ENCODE measurements around the gene TRPM5. TPM values are rescaled to one million over a fixed set of nuclear protein-coding genes. Genes with fewer than 3 reads are reported as not detected.

TRPM5 gene
- polyA plus RNA-seq, 1 donor = 2.9 TPM

DNA sequence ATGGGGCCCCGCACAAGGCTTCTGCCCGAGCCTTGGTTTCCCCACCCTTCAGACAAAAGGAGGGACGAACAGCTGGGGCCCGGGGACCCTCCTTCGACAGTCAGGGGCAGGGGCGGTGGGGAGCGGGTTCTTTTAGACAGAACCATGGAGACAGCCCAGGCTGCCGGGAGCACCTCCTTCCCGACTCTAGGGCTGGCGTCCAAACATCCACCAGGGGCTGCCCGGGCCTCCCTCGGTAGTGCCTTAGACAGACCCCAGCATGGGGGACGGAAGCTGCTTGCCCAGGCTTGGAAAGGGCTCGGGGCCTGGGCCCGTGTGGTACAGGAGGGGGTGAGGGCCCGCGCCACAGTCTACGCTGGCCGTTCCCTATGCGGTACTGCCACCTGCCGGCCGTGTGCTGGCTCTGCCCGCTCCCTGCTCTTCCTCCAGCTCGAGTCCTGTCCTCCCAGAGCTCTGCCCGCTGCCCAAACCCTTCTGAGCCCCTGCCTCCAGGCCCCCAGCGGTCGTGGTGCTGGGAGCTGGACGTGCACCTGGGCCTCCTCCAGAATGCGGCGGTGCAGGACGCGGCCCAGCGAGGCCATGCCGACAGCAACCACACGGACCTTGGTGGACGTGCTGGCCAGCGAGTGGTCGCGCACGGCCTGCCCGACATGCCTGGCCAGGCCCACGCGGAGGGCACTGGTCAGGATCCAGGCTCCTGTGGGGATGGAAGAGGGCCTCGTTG lies 23.6 kb downstream of the TRPM5 start:
- DNase-seq = peak; percentile 78

DNA sequence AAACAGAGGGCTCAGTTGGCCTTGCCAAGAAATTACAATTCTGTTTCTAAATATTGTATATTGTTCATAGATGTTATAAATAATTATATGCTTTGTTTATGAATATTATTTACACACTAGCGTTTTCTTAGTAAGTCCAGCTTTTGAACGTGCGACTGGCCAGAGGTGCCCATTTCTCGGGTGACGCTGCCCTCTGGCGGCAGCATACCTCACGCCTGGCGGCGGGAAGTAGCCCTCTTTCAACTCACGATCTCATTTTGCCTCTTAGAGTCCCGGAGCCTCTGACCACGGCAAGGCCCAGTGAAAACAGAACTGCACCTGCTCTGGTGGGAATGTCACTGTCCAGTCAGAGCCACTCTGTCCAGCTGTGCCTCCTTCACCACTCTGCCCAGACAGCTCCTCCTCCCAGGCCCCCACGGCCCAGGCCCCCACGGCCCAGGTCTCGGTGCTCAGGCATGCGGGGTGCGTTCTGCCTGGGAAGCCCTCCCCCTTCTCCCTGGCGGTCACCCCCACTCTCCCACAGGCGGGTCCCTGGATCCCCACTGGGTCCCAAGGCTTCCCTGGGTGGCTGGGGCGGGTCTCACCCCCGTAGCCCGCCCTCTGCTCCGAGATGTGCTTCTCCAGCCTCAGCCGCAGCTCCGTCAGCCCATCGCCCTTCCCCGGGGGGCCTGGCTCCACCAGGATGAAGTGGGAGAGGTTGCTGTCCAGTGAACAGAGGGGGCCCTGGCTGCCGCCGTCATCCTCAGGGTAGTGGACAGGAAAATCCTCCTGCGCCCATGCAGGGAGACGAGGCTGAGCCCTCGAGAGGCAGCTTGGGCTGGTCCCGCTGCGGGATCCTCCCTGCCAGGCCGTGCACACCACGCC lies 24.4 kb downstream of the TRPM5 start:
- peak; percentile 79 for DNase-seq

DNA sequence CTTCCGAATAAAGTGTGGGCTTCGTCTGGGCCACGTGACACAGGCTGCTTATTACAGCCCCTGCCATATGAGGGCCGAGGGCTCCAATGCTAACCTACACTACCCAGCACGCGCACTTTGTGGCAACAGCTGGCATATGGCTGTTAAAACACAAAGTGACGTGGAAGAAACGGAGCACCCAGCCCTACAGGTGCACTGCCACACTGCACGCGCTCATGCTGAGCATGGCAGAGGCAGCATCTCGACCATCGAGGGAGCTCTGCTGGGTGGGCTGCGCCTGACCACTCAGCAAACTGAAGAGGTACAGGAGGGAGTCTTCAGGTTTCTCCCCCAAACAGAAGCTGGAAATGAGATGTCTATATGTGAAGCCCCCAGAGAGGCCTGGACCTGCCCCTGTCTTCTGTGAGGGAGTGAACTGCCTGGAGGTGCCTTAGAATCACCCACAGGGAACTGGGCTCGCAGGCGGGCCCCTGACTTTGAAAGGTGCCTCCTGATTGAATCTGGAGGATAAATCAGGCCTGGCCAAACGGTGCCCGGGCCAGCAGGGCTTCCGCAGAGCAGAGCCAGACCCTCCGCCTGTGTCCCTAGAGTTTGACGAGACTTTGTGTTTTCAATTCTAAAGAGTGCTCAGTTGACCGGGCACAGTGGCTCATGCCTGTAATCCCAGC lies 25.5 kb downstream of the TRPM5 start:
- DNase-seq = no peak

DNA sequence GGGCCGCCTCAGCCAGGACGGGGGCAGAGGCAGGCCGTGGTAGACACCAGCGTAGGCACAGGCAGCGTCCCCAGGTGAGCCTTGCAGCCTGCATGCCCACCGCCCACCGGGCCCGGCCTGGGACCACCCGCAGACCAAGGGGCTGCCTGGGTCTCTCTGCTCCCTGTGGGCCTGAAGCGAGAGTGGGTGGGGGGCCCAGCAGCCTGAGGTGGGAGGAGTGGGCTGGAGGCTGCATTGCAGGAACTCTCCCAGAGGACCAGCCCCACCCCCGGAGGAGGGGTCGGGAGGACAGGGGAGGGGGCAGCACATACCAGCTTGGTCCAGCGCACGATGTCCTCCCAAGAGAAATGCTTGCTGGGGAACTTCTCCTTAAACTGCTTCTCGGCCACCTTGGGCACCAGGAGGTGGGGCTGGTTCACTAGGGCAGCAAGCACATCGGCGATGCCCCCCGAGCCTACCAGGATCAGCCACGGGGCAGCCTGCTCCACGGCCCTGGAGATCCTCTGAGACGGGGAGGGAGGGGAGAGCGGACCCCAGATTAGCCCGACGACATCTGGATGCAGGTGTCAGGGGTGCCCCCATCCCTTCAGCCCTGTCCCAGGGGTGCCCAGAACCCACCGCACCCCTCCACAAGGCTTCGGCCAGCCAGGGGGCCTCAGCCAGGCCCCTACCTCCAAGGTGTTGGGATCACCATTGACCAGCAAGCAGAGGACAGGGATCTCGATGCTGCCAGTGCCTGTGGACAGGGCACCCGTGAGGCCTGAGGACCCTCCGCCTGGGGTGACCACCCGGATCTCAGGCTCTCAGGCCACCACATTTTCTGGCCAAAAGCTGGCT lies 26.2 kb downstream of the TRPM5 start:
- DNase-seq = no peak

DNA sequence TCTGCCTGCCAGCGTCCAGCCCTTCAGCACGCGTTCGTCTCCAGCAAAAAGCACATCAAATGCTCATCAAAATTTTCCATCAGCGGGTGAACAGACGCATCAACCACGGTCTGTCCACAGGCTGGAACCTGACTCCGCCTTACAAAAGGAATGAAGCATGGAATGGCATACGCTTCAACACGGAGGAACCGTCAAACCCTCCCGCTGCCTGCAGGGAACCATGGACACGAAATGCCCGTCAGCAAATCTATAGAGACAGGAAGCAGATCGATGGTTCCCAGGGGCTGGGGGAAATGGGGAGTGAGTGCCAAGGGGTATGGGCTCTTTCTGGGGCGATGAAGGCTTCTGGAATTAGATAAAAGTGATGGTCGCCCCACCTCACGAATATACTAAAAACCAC lies 27.5 kb downstream of the TRPM5 start:
- DNase-seq = no peak

DNA sequence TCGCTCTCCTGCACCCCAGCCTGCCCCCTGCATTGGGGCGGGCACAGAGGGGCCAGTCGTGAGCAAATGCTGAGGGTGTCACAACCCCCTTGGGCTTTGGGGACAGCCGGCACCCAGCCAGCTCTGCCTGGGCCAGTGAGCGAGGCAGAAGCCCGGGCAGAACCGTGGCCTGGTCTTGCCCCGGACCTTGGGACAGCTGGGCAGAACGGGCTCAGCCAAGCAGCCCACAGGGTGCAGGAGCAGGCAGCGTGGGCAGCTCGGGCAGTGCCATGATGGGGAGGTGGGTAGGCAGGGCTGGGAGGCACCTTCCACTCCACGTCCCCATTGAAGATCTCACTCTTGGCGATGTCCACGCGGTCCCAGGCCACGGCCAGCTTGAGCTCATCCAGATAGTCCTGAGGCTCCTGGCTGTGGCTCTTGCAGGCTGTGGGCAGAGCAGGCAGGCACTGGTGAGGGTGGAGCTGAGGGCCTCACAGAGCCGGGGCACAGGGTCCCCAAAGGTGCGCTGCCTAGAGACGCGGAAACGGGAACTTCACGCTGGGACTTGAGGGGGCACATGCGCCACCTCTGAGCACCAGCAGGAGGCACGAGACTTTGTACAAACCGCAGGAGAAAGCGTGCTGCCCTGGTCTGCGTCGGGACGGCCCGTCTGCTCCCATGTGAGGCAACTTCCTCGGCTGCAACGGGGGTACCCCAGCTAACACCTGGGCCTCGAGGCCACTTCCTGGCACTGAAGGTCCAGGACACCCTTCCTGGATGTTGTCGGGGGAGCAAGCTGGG lies 28.5 kb downstream of the TRPM5 start:
- DNase-seq = no peak

DNA sequence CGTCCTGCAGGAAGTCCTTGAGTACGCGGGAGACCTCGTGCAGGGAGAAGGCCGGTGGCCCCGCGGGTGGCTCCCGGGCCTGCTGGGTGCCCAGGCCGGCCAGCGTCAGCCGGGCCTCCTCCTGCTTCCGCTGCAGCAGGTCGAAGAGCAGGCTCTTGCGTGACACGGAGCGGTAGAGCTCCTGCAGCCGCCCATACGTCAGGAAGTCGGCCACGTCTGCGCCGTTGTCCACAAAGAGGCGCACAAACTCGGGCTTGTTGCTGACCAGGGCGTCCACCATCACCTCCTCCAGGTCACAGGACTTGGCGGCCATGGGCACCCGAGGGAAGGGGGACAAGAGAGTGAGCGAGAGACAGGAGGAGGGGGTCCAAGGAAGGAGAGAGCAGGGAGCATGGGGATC lies 29.1 kb downstream of the TRPM5 start:
- DNase-seq = no peak

DNA sequence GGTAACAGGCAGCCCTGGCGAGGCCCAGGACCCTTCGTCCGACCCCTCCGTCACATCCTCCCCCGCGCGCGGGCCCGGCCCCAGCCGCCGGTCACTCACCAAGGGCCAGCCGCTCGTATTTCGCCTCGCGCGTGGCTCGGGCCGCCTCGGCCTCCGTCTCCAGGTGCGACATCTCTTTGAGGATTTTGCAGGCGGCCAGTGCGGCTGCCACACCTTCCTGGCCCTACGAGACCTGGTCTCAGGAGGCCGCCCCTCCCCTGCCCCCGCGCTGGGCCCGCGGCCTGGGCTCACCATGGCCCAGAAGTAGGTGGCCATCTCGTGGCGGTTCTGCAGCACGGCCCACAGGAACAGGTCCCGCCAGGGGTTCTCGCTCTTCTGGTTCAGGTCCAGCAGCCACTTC lies 29.7 kb downstream of the TRPM5 start:
- no peak for DNase-seq

DNA sequence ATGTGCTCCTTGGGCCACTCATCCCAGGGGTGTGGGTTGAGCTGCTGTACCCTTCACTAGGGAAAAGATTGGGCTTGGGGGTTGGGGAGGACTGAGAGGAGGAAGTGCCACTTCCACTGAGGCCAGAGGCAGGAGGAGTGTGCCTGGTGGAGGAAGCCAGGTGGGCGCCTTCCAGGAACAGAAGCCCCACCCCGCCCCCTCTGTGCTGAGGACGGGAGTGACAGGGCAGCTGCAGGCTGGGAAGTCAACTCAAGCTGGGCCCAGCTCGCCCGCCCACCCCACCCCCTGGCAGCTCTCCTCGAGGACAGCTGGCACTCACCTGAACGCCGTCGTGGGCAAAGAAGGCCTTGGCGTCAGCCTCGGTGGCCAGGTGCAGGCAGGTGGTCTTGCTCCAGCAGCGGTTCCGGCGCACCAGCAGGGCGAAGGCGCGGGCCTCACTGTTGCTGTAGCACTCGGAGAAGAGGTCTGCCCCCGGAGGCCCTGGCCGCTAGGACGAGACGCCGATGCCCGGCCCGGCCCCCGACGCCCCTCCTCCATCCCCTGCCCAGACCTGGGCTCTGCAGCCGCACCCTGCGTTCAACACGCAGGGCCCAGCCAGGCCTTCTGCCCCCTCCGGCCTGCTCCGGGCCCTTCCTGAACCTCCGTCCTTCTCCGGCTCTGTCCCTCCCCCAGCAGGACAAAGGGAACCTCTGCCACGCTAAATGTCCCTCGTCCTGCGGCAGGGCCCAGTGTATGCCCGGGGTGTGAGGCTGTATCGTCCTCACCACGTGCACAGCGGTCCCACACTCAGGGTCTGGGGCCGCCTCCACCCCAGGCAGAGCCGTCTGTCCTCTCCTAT lies 30.4 kb downstream of the TRPM5 start:
- no peak for DNase-seq

DNA sequence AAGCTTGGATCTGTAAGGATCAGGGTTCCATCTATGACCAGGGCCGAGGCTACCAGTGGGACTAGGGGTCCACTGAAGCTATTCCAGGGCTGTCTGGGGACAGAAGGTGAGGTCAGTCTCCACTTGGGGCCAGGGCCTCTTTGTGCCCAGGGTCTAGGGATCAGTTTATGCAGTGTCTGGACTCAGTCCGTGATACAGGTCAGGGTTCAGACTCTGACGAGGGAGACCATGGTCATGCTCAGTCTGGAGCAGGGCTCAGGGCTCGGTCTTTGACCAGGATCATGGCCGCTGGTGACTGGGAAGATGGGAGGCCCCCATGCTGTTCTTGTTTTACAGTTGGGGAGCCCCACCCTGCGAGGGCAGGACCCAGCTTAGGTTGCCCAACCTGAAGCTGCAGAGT lies 32.0 kb downstream of the TRPM5 start:
- DNase-seq = no peak

DNA sequence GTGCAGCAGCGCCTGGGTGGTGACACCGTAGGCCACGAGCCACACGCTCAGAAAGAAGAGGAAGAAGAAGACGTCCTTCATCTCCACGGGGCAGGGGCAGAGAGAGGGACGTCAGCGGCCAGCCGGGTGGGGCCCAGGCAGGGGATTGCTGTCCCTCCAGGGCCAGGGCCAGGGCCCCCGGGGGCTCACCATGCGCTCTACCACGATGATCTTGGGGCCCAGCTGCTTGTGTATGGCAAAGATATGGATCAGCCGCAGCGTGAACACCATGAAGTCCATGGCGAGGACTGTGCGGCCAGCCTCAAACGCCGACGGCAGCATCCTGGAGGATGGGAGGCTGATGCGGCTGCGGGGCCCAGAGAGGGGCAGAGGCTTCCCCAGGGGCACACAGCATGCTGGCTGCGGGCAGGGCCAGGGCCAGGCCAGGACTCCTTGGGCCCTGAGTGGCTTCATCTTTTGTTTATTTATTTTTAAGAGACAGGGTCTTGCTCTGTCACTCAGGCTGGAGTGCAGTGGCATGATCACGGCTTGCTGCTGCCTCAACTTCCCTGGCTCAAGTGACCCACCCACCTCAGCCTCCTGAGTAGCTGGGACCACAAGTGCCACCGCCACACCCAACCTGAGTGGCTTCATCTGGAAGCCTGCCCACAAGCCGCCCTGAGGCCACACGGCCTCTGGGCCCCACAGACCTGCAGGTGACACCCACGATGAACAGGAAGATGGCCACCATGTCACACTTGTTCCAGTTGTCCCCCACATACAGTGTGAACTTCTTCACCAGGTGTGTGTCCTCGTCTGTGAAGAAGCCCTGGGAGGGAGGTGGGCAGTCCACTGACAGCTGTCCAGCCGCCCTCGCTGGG lies 32.6 kb downstream of the TRPM5 start:
- DNase-seq = no peak

DNA sequence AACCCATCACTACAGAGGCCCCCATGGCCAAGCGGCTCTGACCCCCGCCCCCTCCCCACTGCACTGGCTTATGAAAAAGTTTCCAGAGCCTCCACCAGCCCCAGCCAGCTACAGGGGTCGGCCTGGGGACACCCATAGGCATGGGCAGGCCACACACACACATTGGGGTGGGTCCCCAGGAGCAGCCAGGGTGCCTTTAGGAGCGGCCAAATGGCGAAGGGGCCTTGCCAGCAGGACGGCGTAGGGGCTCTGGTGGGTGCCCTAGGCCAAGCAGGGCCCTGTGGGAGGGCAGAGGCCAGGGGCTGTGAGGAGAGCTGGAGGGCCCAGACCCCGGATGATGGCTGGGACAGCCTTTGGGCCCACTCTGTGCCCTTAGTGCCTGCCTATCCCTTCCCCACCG lies 33.7 kb downstream of the TRPM5 start:
- no peak for DNase-seq

DNA sequence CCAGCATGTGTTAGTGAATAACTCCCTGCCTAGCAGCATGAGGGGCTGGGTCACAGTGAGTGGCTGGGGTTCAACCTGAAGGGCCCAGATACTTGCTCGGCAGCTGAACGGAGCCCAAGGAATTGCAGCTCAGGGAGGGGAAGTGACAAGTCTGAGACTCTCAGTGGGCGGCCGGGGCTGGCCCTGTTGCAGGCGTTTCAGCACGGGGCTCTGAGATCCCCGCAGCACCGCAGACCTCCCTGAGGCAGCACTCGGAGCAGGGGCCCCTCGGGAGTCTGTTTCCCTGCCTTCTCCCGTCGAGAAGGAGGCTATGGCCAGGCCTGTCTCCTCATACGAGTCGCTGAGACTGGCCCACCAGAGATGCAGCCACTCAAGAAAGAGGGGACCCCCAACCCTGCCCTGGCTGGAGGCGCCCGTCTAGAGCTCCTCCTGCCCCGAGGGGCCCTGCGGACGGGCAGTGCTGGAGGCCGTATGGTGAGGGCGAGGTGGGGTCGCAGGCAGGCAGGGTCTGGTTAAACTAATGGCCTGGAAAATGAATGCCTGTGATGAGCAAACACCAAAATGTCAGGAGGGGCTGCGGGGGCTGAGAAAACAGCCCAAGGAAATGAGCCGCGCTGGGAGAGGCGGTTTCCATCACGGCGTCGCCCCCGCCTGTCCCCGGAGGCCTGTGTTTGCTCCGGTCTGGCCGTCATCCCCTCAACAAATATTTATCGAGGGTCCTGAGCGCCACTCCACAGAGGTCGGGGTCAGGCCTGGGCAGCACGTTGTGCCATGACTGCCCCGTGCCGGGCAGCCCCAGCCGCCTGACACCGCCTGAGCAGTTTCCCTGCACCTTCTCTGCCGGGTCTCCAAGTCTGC lies 34.5 kb downstream of the TRPM5 start:
- peak; percentile 73 for DNase-seq

DNA sequence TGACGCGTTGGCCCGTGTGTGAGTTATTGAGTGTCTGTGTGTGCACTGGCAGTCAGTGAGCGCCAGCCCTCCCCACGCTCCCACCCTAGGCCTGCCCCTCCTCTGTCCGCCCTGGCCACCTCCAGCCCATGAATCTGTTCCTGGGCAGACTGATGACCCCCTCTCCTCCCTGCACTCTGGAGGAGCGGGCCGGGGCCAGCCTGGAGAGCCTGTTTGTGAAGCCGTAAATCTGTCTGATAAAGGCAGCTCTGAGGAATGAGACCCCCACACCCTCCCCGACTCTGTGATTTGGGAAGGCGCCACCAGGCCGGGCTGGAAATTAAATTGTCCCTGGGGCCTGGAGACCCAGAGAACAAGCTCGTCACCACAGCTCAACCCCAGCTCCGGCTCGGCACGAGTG lies 35.2 kb downstream of the TRPM5 start:
- peak; percentile 89 for DNase-seq

DNA sequence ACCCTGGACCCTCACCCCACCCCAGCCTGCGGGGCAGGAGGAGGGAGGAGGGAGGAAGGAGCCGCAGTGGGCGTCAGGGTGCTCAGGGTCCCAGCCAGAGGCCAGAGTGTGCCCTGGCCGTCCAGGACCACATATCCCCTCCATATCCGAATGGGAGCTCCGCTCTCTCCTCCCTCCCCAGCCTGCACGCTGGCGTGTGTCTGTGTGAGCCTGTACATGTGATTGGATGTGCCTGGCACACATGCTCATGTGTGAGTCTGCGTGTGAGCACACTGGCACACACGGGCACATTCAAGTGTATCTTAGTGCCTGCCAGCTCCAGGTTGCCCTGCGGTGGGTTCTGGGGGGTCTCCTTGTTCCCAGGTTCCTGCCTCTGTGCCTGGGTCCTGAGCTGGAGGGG lies 35.6 kb downstream of the TRPM5 start:
- no peak for DNase-seq

DNA sequence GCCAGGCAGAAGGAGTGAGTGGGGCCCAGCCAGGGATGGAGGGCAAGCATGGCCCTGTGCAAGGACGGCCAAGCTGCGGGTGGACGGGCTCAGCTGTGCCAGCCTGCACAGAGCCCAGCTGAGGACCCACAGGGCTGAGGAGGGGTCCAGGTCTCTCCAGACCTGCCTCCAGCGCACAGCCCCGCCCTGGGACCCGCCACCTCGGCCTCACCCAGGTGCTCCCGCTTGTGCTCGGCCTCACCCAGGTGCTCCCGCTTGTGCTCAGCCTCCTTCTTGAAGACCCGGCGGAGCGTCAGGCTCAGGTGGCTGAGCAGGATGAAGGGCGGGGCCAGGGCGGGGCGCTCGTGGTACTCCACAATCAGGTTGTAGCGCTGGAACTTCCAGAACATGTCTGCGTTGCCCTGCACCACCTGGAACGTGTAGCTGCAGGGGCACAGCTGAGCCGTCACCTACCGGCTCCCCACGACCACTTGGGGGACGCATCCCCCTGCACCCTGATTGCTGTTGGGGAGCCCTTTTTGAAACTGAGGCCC lies 37.4 kb downstream of the TRPM5 start:
- DNase-seq = no peak

DNA sequence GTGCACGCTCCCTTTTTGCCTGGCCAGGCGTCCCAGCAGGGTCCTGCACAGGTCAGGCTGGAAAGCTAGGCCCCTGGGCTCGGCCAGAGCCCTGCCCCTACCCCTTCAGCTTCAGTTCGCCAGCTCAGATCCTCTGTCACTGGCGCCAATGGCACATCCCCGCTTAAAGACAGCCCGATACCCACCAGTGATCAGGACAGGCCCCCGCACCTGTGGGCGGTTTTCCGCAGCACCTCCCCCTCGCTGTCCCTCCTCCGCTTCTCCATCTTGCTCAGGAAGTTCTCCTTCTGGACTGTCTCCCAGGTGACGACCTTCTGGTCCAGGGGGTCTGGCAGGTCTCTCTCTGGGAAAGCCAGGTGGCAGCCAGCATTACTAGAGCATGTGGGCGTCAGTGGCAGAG lies 37.9 kb downstream of the TRPM5 start:
- DNase-seq = peak; percentile 62

DNA sequence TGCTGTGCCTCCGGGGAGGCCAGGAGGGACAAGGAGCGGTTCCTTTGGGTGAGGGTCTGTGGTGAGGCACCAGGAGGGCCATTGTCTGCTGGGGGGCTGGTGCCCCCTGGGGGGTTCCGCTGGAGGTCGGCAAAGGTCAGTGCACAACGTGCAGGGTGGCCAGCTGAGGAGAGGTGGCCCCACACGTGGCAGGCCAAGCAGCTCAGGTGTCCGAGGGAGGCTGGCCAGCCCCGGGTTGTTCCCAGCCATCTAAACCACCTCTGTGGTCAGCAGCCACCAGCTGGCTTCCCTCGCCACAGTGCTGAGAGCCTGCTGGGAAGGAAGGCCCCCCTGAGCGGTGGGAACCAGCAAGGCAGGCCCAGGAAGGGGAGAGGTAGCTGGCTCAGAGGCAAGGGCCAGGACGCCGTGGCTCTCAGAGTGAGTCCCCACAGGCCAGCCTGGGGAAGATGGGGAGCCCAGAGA lies 39.5 kb downstream of the TRPM5 start:
- no peak for DNase-seq
